HG03460 (cell line): ENCODE results near the gene SHOC1.
"Not testable (repeated sequence)": the region's sequence is repeated elsewhere in the genome, so short reads cannot be mapped to it uniquely, and the experiment has no call there.

Source experiments
- ATAC-seq: cut with Tn5 transposase; IDR thresholded peaks from one replicate; pipeline ENCODE4 v1.9.1; 2021; ENCODE audit not compliant: unreplicated experiment

The SHOC1 gene

GRCh38 chr9:111805830-111806241 lies 11.1 kb upstream of the SHOC1 start:
- ATAC-seq: no peak

GRCh38 chr9:111805262-111805661 lies 10.5 kb upstream of the SHOC1 start:
- ATAC-seq: no peak

GRCh38 chr9:111804636-111805035 lies 9.9 kb upstream of the SHOC1 start:
- ATAC-seq: no peak

DNA sequence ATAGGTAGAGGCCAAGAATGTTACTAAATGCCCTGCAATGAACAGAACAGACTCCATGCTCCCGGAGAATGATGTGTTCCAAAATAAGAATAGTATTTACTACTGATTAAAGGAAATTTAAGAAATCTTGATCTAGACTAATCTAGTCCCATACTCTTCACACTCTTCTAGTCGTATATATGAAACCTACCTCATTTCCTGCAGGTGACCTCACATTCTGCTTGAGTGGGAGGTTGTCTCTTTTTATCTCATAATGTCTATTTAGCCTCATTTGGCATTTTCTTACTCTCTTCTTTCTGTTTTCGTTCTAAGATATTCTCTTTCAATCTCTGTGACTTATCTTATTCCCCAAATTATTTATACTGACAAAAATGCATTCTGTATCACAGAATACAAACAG lies 9.2 kb upstream of the SHOC1 start:
- ATAC-seq: no peak

- no peak for ATAC-seq
Measured at GRCh38 chr9:111799915-111800526, 5.3 kb upstream of the SHOC1 start.

DNA sequence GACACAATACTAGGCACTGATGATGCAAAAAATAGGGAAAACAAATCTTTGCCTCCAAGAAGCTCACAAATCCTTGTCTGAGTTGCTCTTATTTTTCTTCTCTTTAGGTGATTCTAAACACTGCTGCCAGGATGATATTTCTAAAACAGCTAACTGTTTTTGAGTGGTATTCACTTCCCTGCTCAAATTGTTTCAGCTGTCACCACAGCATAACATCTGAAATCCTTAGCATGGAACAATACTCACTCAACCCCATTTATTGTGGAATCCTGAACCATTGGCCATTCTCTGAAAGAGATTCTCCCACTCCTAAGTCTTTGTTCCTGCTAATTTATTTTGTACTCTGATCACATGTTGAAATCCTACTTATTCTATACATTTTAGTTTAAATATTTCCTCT lies 4.8 kb upstream of the SHOC1 start:
- ATAC-seq: no peak

- no peak for ATAC-seq
Measured at GRCh38 chr9:111798786-111799185, 4.0 kb upstream of the SHOC1 start.

DNA sequence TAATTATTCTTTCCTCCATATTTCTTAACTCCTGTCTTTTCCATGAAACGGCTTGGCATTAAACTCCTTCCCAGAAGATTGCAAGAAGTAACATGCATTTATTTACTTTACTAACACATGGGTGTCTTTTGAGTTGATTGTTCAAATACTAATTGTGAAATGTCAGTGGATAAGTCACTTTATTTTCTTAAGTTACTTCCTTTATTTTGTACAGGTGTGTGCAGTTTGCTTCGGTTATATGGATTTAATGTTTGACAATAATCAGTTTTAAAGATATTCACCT lies 761 bp upstream of the SHOC1 start:
- ATAC-seq: no peak

DNA sequence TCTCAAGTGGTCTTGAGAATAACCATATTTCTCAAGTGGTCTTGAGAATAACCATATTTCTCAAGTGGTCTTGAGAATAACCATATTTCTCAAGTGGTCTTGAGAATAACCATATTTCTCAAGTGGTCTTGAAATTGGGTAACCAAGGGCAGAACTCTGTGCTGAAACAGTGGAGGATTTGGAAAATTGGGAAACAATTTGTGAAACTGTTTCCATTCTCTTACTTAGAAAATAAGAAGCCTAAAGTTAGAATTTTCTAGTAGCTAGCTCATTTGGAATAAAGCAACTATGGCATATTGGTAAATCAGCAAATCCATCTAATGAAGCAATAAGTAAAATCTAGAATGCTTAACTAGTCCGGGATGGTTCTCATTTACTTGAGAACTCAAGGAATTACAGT lies 2.9 kb downstream of the SHOC1 start:
- not testable (repeated sequence) for ATAC-seq

- ATAC-seq: no peak
Measured at GRCh38 chr9:111789881-111790280, 4.9 kb downstream of the SHOC1 start.

DNA sequence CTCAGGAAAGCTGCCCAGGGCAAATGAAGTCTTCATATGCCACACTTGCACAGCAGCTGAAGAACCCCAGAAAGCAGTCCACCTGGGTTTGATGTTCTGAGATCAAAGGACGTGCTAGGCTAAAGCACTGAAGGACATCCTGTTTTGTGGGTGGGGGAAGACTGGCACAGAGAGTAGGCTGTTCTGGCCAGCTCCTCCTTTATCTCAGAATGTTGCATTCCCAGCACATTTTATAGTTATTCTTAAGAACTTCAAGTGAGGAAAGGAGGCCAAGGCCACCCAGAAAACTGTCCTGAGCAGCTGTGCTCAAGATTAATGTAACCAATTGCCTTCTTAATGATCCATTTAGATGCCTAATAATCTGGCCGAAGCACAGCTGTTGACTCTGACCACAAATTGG lies 10.9 kb downstream of the SHOC1 start:
- no peak for ATAC-seq

GRCh38 chr9:111783424-111783823 lies 11.3 kb downstream of the SHOC1 start:
- ATAC-seq: no peak

DNA sequence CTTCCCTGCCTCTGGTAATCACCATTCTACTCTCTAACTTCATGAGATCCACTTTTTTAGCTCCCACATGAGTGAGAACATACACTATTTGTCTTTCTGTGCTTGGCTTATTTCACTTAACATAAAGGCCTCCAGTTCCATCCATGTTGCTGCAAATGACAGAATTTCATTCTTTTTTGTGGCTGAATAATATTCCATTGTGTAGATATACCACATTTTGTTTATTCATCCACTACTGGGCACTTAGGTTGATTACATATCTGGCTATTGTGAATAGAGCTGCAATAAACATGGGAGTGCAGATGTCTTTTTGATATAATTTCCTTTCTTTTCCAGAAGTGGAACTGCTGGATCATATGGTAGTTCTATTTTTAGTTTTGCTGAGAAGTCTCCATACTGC lies 28.7 kb downstream of the SHOC1 start:
- no peak for ATAC-seq

GRCh38 chr9:111762556-111762955 lies 32.2 kb downstream of the SHOC1 start:
- no peak for ATAC-seq

DNA sequence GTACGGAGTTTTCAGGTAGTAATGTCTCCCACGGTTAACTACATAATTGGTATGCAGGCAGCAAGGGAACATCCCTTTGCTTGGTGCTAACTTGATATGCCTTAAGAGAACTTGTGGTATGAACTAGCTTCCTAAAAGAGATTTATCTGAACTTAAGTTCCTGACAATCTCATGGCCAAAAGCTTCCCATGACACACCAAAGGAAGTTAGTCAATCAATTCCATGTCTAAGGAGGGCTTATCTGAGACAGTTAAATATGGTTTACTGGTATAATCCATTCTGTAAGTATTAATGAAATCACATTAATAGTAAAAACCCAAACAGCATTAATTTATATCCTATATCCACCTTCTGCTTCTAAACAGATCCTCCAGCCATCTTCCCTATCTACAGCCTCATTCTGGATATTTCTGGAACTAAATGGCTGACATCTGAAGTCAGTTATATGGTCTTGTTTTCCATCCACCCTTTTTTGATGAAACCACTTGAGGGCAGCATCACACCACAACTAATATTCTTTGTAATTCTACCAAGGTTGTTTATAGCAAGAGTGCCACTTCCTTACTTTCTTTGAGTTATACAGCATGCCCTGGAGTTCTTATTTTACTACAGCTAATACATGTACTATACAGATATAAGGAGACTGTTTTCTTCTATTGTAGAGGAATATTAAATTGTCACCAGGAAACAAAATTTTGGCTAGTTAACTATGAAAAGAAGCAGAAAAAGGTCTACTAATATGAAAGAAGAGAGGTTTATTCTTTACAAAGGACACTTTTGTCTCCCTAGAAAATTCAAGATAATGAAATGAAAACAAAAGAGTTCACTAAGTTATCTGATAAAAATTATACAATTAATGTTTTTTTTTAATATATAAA lies 34.7 kb downstream of the SHOC1 start:
- no peak for ATAC-seq

- no peak for ATAC-seq
Measured at GRCh38 chr9:111754800-111755199, 39.9 kb downstream of the SHOC1 start.

DNA sequence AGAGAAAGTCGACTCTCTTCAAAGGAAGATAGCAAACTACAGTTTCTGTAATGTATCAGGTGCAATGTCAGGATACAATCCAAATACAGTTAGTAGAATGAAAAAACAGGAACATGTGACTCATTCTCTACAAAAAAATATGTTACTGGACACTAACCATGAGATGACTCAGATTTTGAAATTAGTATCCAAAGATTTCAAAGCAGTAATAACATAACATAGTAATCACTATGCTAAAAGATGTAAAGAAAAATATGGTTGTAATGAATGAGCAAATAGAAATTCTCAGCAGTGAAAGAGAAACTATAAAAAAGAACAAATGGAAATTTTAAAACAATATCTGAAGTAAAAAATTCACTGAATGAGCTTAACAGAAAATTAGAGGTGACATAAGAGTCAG lies 42.3 kb downstream of the SHOC1 start:
- ATAC-seq: no peak
